Activated T-cell treated with anti-CD3 and anti-CD28 coated beads, Interleukin-2, amount 50 U/mL, for 4 hours (primary cell): ENCODE measurements around the gene HMGA1. TPM values are rescaled to one million over a fixed set of nuclear protein-coding genes. Genes with fewer than 3 reads are reported as not detected.

Source experiments
- total RNA-seq, 3 donors: library from RNA; stranded (reverse); gene quantifications; one replicate each; pipeline ENCODE4 v1.2.1, GENCODE V29; 2021

The HMGA1 gene
- total RNA-seq, 3 donors from 2014 or later = 646 to 976 (median 781) TPM

Other genes with a start within 250 kb of the HMGA1 start
- under 1 TPM in 2 of 3 donors, not detected in 1; 0.25 to 0.29 TPM for gene GRM4, start 90.8 kb upstream of the HMGA1 start, total RNA-seq
- 10 to 100 TPM; 12.3 to 14.9 (median 13.0) TPM for gene SMIM29, start 12.1 kb downstream of the HMGA1 start, total RNA-seq
- 10 to 100 TPM; 26.1 to 28.1 (median 26.2) TPM for gene NUDT3, start 155.8 kb downstream of the HMGA1 start, total RNA-seq
- 1,000 to 10,000 TPM; 2,110 to 2,267 (median 2,151) TPM for gene RPS10, start 189.2 kb downstream of the HMGA1 start, total RNA-seq
- gene PACSIN1, start 229.2 kb downstream of the HMGA1 start, total RNA-seq = under 1 TPM in 1 of 3 donors, not detected in 2; 0.05 TPM